Measurements from ENCODE around the gene COX19.

COX19 gene

GRCh38 chr7:937856-938484 lies 37.4 kb downstream of the COX19 start:
- TF ChIP-seq, protein P1, sequence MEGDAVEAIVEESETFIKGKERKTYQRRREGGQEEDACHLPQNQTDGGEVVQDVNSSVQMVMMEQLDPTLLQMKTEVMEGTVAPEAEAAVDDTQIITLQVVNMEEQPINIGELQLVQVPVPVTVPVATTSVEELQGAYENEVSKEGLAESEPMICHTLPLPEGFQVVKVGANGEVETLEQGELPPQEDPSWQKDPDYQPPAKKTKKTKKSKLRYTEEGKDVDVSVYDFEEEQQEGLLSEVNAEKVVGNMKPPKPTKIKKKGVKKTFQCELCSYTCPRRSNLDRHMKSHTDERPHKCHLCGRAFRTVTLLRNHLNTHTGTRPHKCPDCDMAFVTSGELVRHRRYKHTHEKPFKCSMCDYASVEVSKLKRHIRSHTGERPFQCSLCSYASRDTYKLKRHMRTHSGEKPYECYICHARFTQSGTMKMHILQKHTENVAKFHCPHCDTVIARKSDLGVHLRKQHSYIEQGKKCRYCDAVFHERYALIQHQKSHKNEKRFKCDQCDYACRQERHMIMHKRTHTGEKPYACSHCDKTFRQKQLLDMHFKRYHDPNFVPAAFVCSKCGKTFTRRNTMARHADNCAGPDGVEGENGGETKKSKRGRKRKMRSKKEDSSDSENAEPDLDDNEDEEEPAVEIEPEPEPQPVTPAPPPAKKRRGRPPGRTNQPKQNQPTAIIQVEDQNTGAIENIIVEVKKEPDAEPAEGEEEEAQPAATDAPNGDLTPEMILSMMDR (IDR thresholded peaks at IDR 0.05; ENCODE audit: low read depth, low read length), result no peak
- no peak overlapping the region for H3K4me3 ChIP-seq (ENCODE audit: low read depth, low read length)

DNA sequence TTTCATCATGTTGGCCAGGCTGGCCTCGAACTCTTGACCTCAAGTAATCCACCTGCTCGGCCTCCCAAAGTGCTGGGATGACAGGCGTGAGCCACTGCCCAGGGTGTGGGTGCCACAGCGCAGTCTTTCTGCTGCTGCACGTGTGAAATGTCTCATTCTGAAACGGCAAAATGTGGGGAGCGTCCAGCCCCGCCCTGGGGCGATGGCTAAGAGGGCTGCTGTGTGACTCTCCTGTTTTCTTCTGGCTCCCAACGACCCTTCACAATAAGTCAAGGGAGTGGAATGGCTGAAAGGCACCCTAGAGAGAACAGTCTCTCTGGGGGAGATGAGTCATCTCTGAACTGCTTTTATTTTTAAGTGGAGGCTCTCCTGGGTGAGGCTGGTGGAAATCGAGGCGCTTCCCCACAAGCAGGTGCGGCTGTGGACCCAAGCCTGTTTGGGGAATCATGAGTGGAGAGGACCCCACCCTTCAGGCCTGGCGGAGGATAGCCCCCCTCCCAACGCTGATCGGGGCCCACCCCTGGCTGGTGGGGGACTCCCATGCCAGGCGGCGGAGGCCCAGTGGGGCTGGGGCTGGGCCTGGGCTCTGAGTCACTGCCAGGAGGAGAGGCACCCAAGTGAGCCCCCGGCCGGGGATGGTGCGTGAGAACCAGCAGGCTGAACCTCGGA lies 38.8 kb downstream of the COX19 start:
- H3K4me3 ChIP-seq (ENCODE audit: low read depth, low read length), result no peak overlapping the region
- TF ChIP-seq, protein P1 (IDR thresholded peaks at IDR 0.05; ENCODE audit: low read depth, low read length), result no peak

GRCh38 chr7:935874-936385 lies 39.4 kb downstream of the COX19 start:
- TF ChIP-seq, protein P1 (IDR thresholded peaks at IDR 0.05; ENCODE audit: low read depth, low read length), result no peak
- no peak overlapping the region for H3K4me3 ChIP-seq (ENCODE audit: low read depth, low read length)

DNA sequence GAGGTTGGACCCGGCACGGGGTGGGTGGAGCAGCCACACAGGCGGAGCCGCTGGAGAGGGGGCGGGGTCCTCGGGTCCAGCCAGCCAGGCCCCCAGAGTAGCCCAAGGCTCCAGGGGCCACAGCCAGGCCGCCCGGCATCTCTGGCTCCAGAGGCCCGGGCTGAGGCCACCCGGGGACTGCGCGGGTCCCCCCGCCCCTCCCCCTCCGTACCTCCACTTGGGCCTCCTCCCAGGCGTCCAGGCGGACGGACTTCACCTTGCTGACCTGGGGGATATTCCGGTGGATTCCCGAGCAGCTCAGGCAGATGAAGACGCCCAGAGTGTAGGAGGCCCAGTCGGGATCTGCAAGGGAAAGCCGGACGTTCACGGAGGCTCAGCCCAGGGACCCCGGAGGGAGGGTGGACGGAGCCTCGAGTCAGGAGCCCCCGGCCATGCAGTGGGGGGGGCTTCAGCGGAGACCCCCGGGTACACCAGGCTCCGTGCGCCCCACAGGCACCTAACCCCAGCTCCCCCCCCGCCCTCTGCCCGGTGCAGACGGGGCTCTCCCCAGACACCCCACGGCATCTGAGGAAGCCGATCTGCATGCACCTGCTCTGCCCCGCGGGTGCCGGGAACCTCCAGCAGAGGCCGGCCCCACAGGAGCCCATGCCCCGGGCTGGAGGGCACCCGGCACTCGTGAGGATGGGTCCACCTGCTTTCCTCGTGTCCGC lies 40.0 kb downstream of the COX19 start:
- TF ChIP-seq, protein P1 (IDR thresholded peaks at IDR 0.05; ENCODE audit: low read depth, low read length), result no peak
- no peak overlapping the region for H3K4me3 ChIP-seq (ENCODE audit: low read depth, low read length)

- TF ChIP-seq, protein P1 (IDR thresholded peaks at IDR 0.05; ENCODE audit: low read depth, low read length), result no peak
These were observed 40.7 kb downstream of the COX19 start for GRCh38 chr7:934469-935163.

GRCh38 chr7:932651-932975 lies 42.7 kb downstream of the COX19 start:
- TF ChIP-seq, protein P1 (IDR thresholded peaks at IDR 0.05; ENCODE audit: low read depth, low read length), result no peak
- H3K4me3 ChIP-seq (ENCODE audit: low read depth, low read length), result no peak overlapping the region

More at GRCh38 chr7:934469-935163, 40.7 kb downstream of the COX19 start:
- no peak overlapping the region for H3K4me3 ChIP-seq (ENCODE audit: low read depth, low read length)

All from WI38 (cell line).